NCI-H526 (cell line): ENCODE measurements around the gene B3GAT1.

Experiments
- DNase-seq, 2 experiments: peaks; one replicate each; lab custom pipeline; 2025; lab: John Stamatoyannopoulos, UW

B3GAT1 gene

DNA sequence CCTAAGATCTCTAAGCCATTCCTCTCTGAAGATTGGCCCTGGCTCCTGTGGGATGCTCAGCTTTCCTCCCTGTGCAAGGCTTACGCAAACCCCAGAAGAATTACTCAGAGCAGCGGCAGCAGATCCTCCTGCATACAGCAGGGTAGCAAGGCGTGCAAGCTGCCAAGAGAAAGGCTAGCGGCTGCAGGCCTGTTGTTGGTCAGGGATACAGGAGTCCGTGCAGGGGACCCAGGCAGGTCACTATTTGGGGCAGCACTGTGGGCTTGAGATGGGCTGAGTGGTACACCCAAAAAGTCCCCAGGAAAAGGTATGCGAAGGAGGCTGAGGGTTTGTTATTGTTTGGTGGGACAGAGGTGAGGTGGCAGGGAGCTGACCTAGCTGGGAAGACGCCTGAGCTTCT is 78.7 kb downstream of the B3GAT1 start:
- DNase-seq = peak in 1 of 2 experiments; percentile 32

DNA sequence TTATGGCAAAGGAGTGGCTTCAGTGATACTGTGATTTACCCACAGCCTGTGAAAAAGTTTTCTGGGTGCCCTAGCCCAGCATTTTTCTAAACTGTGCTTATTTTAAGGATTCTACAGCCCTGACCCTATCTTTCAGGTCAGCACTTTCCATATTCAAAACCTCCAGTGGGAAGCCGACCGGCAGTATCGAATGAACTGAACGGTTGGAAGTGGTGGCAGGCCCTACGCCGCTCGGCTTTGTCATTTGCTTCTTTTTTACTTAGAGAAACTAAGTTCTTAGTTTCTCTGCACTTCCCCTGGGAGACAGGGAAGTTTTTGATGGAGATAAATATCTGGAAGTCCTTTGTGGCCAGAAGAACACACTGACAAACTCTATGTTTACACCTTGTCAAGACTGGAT is 79.3 kb downstream of the B3GAT1 start:
- peak; percentile 44 to 78 for DNase-seq

- peak; percentile 51 to 87 for DNase-seq
These were observed 79.8 kb downstream of the B3GAT1 start for GRCh38 chr11:134332189-134332631.

- DNase-seq = peak; percentile 76 to 98
These were observed 80.5 kb downstream of the B3GAT1 start, which contains the start of gene GLB1L2 for GRCh38 chr11:134331354-134332188. TSS of gene GLB1L2 (plus strand) at chr11:134331988. CDS start at chr11:134332062, 74 bp downstream.

DNA sequence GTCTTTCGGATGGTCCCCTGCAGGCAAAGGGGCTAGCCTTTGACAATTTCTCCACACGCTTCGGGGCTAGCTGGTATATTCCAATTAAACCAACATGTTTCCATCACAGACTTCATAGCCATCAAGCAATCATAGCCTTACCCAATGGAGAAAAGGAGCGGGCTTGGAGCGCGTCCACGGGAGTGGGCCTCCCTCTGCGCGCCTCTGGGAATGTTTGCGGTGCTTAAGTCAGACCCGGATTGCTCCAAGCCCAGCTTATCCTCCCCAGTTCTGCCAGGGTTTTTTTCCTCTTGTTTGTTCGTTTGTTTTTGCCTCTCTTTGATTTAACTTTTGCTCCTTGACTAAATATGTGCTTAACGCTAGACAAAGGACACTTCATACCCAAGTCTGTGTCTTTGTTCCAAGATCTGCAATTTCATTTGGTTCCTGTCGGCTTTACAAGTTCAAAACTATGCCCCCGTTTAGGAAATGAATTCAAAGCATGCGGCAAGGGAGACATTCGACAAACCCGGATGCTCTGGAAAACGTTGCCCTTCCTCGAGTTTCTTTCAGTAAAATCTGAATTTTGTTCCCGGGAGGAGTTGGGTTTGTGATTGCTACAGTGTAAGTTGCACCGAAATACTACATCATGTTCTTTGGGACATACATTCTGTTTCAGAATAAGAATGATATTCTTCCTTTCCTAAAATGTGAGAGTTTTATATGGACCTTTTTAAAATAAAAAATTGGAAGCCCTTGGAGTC is 81.3 kb downstream of the B3GAT1 start:
- peak in 1 of 2 experiments; percentile 52 for DNase-seq
